ENCODE results near the gene SYCE3.

SYCE3 gene

GRCh38 chr22:50607659-50608020, 44.9 kb upstream of the SYCE3 start:
- H3K27me3 ChIP-seq (ENCODE audit: insufficient read depth, insufficient read length), result no peaks in the 10 kb centered on the region
- TF ChIP-seq ZNF274 (IDR thresholded peaks at IDR 0.05; ENCODE audit: low read depth, low read length) (no peak), SUZ12 (IDR thresholded peaks at IDR 0.05; ENCODE audit: extremely low read depth, insufficient read depth, insufficient read length) (no peak), YY1 (IDR thresholded peaks at IDR 0.05; ENCODE audit: insufficient read depth, insufficient read length) (no peak)
- peaks cover 17% of the 10 kb centered on the region for H3K36me3 ChIP-seq (ENCODE audit: insufficient read depth, insufficient read length, low read length)
- no peak overlapping the region for H3K9ac ChIP-seq (ENCODE audit: insufficient read length, low read depth)
- no peaks in the 10 kb centered on the region for H3K9me3 ChIP-seq (ENCODE audit: insufficient read depth, low read length)
- peaks cover 7% of the 10 kb centered on the region for H3K4me1 ChIP-seq (ENCODE audit: insufficient read depth, insufficient read length)
- DNase-seq (ENCODE audit: low read depth, low spot score), result no peak
- H3K4me3 ChIP-seq (ENCODE audit: insufficient read length, low read depth), result no peak overlapping the region

GRCh38 chr22:50606946-50607658, 44.4 kb upstream of the SYCE3 start:
- Histone ChIP-seq H3K27me3 (ENCODE audit: insufficient read depth, insufficient read length) (no peaks in the 10 kb centered on the region), H3K9me3 (ENCODE audit: insufficient read depth, low read length) (no peaks in the 10 kb centered on the region), H3K36me3 (ENCODE audit: insufficient read depth, insufficient read length, low read length) (peaks cover 17% of the 10 kb centered on the region), H3K4me1 (ENCODE audit: insufficient read depth, insufficient read length) (peaks cover 3% of the 10 kb centered on the region), H3K9ac (ENCODE audit: insufficient read length, low read depth) (no peak overlapping the region), H3K4me3 (ENCODE audit: insufficient read length, low read depth) (no peak overlapping the region)
- no peak for DNase-seq (ENCODE audit: low read depth, low spot score)
- TF ChIP-seq ZNF274 (IDR thresholded peaks at IDR 0.05; ENCODE audit: low read depth, low read length) (no peak), YY1 (IDR thresholded peaks at IDR 0.05; ENCODE audit: insufficient read depth, insufficient read length) (no peak), SUZ12 (IDR thresholded peaks at IDR 0.05; ENCODE audit: extremely low read depth, insufficient read depth, insufficient read length) (no peak)

- Histone ChIP-seq H3K9me3 (ENCODE audit: insufficient read depth, low read length) (no peaks in the 10 kb centered on the region), H3K9ac (ENCODE audit: insufficient read length, low read depth) (no peak overlapping the region), H3K4me3 (ENCODE audit: insufficient read length, low read depth) (no peak overlapping the region), H3K4me1 (ENCODE audit: insufficient read depth, insufficient read length) (peaks cover 6% of the 10 kb centered on the region), H3K36me3 (ENCODE audit: insufficient read depth, insufficient read length, low read length) (peaks cover 17% of the 10 kb centered on the region), H3K27me3 (ENCODE audit: insufficient read depth, insufficient read length) (no peaks in the 10 kb centered on the region)
- no peak for DNase-seq (ENCODE audit: low read depth, low spot score)
- no peak for TF ChIP-seq YY1 (IDR thresholded peaks at IDR 0.05; ENCODE audit: insufficient read depth, insufficient read length)
- no peak for TF ChIP-seq SUZ12 (IDR thresholded peaks at IDR 0.05; ENCODE audit: extremely low read depth, insufficient read depth, insufficient read length)
- no peak for TF ChIP-seq ZNF274 (IDR thresholded peaks at IDR 0.05; ENCODE audit: low read depth, low read length)
Observed at GRCh38 chr22:50606165-50606945, 43.6 kb upstream of the SYCE3 start.

GRCh38 chr22:50605613-50606074, 42.9 kb upstream of the SYCE3 start:
- Histone ChIP-seq H3K9me3 (ENCODE audit: insufficient read depth, low read length) (no peaks in the 10 kb centered on the region), H3K4me3 (ENCODE audit: insufficient read length, low read depth) (no peak overlapping the region), H3K9ac (ENCODE audit: insufficient read length, low read depth) (no peak overlapping the region), H3K27me3 (ENCODE audit: insufficient read depth, insufficient read length) (no peaks in the 10 kb centered on the region), H3K36me3 (ENCODE audit: insufficient read depth, insufficient read length, low read length) (peaks cover 17% of the 10 kb centered on the region), H3K4me1 (ENCODE audit: insufficient read depth, insufficient read length) (peaks cover 6% of the 10 kb centered on the region)
- TF ChIP-seq YY1 (IDR thresholded peaks at IDR 0.05; ENCODE audit: insufficient read depth, insufficient read length) (no peak), SUZ12 (IDR thresholded peaks at IDR 0.05; ENCODE audit: extremely low read depth, insufficient read depth, insufficient read length) (no peak), ZNF274 (IDR thresholded peaks at IDR 0.05; ENCODE audit: low read depth, low read length) (no peak)
- no peak for DNase-seq (ENCODE audit: low read depth, low spot score)

GRCh38 chr22:50605002-50605612, 42.4 kb upstream of the SYCE3 start:
- no peak for DNase-seq (ENCODE audit: low read depth, low spot score)
- Histone ChIP-seq H3K4me1 (ENCODE audit: insufficient read depth, insufficient read length) (peaks cover 6% of the 10 kb centered on the region), H3K4me3 (ENCODE audit: insufficient read length, low read depth) (no peak overlapping the region), H3K27me3 (ENCODE audit: insufficient read depth, insufficient read length) (no peaks in the 10 kb centered on the region), H3K9me3 (ENCODE audit: insufficient read depth, low read length) (no peaks in the 10 kb centered on the region), H3K36me3 (ENCODE audit: insufficient read depth, insufficient read length, low read length) (peaks cover 17% of the 10 kb centered on the region), H3K9ac (ENCODE audit: insufficient read length, low read depth) (no peak overlapping the region)
- TF ChIP-seq ZNF274 (IDR thresholded peaks at IDR 0.05; ENCODE audit: low read depth, low read length) (no peak), SUZ12 (IDR thresholded peaks at IDR 0.05; ENCODE audit: extremely low read depth, insufficient read depth, insufficient read length) (no peak), YY1 (IDR thresholded peaks at IDR 0.05; ENCODE audit: insufficient read depth, insufficient read length) (no peak)

GRCh38 chr22:50604256-50605001, 41.7 kb upstream of the SYCE3 start:
- no peaks in the 10 kb centered on the region for H3K27me3 ChIP-seq (ENCODE audit: insufficient read depth, insufficient read length)

More at GRCh38 chr22:50604256-50605001, 41.7 kb upstream of the SYCE3 start:
- Histone ChIP-seq H3K36me3 (ENCODE audit: insufficient read depth, insufficient read length, low read length) (peaks cover 17% of the 10 kb centered on the region), H3K9ac (ENCODE audit: insufficient read length, low read depth) (no peak overlapping the region), H3K4me1 (ENCODE audit: insufficient read depth, insufficient read length) (peaks cover 3% of the 10 kb centered on the region), H3K9me3 (ENCODE audit: insufficient read depth, low read length) (no peaks in the 10 kb centered on the region), H3K4me3 (ENCODE audit: insufficient read length, low read depth) (no peak overlapping the region)
- DNase-seq (ENCODE audit: low read depth, low spot score), result no peak
- TF ChIP-seq YY1 (IDR thresholded peaks at IDR 0.05; ENCODE audit: insufficient read depth, insufficient read length), result no peak
- no peak for TF ChIP-seq ZNF274 (IDR thresholded peaks at IDR 0.05; ENCODE audit: low read depth, low read length)
- no peak for TF ChIP-seq SUZ12 (IDR thresholded peaks at IDR 0.05; ENCODE audit: extremely low read depth, insufficient read depth, insufficient read length)

Data from NT2/D1 (cell line).